UCSD-AML1 (cell line): ENCODE data around the gene AURKB.
"Not testable (repeated sequence)": the region's sequence is repeated elsewhere in the genome, so short reads cannot be mapped to it uniquely, and the experiment has no call there.

ENCODE experiments used
- DNase-seq: peaks from one replicate; lab custom pipeline; 2025; ENCODE audit not compliant: unreplicated experiment; lab: John Stamatoyannopoulos, UW

Gene AURKB

DNA sequence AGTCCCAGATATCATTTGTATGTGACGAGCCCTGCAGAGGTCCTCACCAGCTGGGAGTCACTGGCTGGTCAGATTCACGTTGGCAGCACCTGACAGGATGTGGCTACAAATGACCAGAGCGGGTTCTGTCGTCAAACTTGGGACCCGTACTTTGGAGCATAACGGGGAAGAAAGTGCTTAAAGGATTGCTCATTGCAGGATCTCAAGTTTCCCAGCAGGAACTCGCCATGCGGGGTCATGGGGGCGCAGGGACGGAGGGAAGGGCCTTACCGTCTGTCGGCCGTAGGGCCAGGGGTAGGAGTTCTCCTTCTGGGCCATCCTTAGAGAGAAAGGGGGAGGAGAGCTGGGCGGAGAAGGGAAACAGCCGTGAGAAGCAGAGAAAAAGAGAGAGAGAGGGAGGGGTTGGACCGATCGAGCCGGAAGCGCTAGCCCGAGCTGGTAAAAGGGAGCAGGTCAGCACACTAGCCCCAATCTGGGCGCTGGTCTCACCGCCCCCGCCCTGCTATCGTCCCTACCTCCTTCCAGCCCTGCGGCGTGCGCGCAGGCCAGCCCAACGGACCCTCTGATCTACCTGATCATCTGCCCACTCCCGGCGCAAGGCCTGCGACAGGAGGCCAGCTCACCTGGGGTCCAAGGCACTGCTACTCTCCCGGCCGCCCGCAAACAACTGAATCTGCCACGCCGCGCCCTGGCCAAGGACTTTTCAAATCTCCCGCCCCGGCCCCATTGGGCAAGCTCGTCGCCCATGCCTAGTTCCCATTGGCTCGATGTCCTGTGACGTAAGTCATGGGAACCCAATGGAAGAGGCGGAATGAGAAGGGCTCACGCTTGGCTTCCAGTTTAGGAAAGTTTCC, at the start of gene AURKB:
Gene AURKB, minus strand, starts transcription at position 669 of the 854 bp plus-strand sequence. Its CDS starts 351 bp downstream, at position 318.
- peak; percentile 86 for DNase-seq

GRCh38 chr17:8257801-8258200, 47.4 kb upstream of the AURKB start:
- no peak for DNase-seq

DNA sequence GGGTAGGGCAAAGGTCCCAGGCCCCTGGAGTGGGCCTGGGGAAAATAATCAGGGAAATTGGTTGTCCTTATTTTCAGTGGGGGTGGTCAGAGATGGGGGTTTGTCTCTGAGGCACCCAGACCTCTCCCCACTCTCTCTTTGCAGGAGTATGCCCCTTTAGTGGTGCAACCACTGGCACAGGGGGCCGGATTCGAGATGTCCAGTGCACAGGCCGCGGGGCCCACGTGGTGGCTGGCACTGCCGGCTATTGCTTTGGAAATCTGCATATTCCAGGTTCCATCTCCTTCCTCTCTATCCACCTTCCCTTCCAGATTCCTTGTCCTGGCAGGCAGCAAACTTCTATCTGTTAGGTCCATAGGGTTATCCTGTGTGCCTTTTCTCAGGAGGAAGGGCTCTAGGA, 46.3 kb upstream of the AURKB start:
- DNase-seq, result no peak

- no peak for DNase-seq
These were observed 45.9 kb upstream of the AURKB start for GRCh38 chr17:8256291-8256690.

GRCh38 chr17:8255499-8255898, 45.1 kb upstream of the AURKB start:
- no peak for DNase-seq

DNA sequence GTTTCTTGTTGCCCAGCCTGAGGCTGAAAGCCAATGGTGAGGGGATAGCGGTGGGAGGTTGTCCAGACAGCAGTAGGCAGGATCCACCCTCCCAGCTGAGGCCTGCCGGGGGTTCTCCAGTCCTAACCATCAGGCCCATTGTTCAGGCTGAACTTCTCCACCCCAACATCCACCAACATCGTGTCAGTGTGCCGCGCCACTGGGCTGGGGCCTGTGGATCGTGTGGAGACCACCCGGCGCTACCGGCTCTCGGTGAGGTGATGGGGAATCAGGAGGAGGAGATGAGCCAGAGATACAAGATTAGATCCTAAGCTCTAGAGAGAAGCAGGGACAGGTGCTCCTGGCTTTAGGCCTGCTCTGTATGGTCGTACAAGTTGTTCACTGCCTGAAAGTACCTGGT, 44.5 kb upstream of the AURKB start:
- no peak for DNase-seq

DNA sequence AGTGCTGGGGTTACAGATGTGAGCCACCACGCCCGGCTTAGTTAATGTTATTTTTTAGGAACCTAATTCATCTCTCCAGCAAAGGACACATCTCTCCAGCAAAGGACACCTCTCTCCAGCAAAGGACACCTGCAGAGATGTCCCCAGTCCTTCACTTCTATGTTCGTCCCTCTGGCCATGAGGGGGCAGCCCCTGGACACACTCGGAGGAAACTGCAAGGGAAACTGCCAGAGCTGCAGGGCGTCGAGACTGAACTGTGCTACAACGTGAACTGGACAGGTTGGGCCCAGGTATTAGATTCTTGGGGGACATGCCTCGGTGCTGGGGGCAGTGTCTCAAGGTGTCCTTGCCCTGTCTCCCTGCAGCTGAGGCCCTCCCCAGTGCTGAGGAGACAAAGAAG, 43.4 kb upstream of the AURKB start:
- DNase-seq, result no peak

GRCh38 chr17:8251411-8251810, 41.0 kb upstream of the AURKB start:
- not testable (repeated sequence) for DNase-seq

DNA sequence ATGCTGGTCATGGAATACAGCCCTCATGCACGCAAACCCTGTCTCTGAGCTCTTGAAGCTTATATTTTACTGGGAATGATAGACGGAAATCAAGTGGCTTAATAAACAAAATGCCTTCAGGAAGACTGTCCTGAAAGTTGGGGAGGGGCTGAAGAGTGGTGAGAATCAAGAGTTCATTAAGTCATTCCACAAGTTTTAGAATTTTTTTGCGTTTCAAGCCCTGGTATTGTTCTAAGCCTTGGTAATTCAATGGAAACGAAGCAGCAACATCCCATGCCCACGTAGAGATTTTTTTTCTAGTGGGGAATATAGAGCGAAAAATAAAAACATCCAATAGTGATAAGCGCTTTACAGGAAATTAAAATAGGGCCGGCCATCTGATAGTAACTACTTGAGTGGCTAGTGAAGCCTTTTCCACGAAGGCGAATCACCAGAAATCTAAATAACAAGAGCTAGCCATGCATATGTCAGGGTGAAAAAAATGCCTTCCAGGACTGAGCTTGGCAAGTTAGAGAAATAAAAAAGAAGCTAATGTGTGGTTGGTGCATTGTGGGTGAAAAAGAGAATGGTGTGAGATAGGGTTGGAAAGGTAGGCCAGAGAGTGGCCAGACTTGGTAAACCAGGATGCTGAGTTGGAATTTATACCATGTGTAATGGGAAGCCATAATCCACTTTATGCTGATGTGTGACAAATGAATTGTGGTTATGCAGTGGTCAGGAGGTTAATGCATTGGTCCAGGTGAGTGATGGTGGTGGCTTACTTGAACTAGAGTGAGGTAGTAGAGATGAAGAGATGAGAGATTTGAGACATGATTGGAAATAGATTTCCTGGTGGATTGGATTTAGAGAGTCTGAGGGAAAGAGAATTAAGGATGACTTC, 39.5 kb upstream of the AURKB start:
- DNase-seq, result no peak

DNA sequence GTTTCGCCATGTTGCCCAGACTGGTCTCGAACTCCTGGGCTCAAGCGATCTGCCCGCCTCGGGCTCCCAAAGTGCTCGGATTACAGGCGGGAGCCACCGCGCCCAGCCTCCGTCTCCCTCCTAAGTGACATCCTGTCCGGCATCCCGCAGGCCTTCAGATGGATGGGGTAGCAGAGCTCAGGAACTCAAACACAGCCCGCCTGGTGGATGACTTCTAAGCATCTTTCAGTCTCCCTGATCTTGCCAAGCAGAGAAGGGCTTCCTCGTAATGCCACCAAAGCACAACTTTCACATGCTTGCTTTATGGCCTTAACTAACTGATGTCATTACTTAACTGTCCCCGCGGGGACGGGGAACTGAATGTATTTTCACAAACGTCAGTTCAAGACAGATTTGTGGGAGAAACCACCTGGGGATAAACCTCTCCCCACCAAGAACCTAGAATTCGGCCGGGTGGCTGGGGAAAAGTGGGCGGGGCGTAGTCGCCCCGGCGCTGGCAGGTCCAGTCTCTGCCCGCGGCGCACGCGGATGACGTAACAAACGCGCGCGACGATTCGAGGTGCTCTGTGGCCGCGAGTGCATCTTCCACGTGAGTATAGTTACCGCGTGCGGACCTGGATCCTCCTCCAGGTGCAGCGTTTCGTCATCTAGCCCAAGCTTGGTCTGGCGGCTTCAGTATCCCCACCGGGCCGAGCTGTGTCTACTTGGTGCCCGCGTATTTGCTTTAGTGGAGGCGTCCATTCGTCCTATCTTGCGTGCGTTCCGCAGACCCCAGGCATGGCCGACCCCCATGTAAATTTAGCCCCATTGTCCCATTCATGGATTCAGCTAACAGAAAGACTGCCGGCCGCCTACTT, 38.6 kb upstream of the AURKB start, which contains the start of gene PFAS:
Gene PFAS, plus strand, starts transcription at position 539 of the 857 bp plus-strand sequence. CDS start 4,649 bp downstream, outside the sequence.
- peak; percentile 95 for DNase-seq

- no peak for DNase-seq
These were observed 34.4 kb upstream of the AURKB start for GRCh38 chr17:8244768-8245167.

DNA sequence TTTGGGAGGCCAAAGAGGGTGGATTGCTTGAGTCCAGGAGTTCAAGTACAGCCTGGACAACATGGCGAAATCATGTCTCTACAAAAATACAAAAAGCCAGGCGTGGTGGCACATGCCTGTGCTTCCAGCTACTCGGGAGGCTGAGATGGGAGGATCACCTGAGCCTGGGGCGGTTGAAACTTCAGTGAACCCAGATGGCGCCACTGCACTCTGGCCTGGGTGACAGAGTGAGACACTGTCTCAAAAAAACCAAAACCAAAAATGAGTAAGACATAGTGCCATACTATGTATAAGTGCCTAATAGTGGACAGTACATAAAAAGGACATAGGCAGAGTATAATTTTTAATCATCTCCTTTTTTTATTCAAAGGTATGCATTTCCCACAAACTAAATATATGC, 33.5 kb upstream of the AURKB start:
- no peak for DNase-seq

GRCh38 chr17:8237886-8238285, 27.5 kb upstream of the AURKB start:
- DNase-seq, result no peak

DNA sequence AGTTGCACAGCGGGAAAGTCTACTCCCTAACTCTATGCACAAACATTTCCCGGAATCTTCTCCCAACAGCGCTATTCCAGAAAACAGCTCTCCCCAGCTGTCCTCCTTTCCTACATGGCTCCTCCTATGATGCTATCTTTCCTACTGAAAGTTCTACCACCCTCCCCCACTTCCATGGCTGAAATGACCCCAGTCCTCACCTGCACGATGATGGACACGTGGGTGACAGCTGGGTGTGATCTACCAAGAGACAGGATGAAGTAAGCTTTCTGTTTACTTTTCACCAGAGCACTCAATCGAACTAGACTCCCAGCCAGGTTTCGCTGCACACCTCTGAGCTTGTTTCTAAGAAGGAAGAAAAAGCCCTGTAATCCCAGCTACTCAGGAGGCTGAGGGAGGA, 26.8 kb upstream of the AURKB start:
- DNase-seq, result no peak

- DNase-seq, result no peak
These were observed 25.3 kb upstream of the AURKB start for GRCh38 chr17:8235676-8236075.

DNA sequence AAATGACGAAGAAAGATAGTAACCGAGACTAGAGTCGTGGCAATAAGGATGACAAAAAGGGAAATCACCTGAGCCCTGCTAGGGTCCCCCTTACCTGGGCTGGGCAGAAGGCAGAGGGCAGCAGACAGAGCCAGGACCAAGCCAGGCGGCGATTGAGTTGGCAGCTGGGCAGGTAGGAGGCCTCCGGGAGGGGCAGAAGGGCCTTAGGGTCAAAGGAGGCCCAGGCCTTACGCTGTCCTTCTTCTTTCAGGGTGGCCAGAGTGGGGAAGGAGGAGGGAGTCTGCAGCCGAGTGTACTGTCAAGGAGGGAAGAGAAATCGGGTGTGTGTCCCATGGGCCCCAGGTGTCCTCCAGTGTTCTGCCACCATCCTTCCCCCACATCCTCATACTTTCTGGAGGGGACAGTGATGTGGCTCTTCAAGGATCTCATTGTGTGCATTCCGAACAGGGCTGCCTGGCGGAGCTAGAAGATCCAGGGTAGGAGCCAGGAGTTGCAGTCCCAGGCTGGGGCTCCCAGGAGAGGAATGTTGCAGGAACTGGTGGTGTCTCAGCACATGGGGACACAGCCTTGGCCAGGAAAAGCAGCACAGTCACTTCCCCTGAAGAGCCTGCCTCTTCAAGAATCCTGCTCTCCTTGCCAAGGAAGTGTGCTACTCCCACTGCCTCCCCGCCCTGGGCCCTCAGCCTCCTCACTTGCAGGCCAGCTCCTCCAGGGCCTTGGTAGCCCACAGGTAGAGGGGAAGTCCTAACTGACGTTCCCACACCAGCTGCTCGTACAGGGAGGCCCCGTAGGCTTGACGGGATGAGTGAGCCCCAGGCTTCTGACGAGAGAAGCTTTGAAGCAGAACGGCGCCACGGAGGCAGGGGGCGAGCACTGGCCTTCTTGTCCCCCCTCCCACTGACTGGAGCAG, 24.2 kb upstream of the AURKB start:
- no peak for DNase-seq

DNA sequence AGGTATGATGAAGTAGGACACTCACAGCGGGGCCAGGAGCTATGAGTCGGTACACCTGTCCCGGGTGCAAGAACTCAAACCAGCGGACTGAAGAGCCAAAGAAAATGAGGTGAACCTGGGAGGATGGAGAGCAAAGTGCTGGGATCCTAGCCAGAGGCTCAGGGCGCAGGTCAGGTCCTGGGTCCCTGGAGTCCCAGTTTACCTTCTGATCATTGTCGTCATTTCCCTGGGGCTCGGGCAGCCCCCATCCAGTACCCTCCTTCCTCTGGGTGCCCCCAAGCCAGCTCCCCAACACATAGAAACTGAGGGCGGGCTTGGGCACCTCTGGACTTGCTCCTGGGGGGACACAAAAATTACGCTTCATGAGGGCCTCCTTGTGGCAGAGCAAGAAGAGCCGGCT, 21.3 kb upstream of the AURKB start:
- DNase-seq, result no peak

GRCh38 chr17:8227238-8227581, 16.8 kb upstream of the AURKB start:
- no peak for DNase-seq

DNA sequence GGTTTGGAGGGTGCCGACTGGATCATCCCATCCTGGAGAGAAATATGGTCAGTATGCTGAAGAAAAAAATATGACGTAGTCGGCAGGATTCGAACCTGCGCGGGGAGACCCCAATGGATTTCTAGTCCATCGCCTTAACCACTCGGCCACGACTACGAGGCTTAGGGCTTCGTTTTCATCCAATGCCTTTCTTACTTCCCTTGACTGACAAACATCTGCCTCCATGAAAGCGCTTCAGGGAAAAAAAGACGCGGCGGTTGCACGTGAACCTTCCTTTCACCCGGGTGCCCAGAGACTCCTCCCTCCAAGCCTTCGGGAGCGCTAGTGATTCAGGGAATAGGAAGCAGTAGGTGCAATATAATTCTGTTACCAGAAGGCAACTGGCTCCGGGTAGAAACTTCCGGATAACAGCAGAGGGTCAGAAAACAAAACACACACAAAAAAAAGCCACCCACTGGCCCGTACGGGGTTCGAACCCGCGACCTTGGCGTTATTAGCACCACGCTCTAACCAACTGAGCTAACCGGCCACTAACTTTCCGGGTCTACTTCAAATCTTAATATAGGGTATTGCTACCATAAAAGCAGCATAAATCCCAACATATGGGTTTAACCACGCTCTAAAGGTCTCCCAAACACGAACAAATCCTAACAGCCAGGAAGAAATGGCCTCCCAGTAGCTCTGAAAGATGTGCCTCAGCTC, 16.3 kb upstream of the AURKB start:
- no peak for DNase-seq
